ENCODE results near the gene PARP16. TPM values are rescaled to one million over a fixed set of nuclear protein-coding genes. Genes with fewer than 3 reads are reported as not detected.

PARP16 gene
- total and polyA plus RNA-seq, 2 experiments from 2014 or later: 3.6 to 4.1 TPM

DNA sequence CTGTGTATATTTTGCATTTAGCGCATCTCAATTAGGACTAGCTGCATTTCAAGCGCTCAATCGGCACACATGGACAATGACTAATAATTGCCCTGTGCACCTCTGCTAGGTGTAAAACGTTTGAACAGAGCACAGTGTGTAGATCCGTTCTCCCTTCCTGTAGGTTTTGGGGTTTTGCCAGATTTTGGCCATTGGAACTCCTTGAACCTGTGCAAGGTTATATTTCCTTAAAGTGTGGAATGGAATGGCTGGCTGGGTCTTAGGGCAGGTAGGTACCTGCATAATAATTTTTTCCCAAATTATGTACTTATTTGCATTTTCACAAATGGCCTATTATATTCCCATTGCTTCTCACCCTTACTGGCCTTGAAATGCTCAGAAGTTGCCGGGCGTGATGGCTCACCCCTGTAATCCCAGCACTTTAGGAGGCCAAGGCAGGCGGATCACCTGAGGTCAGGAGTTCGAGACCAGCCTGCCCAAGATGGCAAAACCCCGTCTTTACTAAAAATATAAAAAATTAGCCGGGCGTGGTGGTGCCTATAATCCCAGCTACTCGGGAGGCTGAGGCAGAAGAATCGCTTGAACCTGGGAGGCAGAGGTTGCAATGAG is 18.6 kb upstream of the PARP16 start (continued):
- TF ChIP-seq, protein P1, sequence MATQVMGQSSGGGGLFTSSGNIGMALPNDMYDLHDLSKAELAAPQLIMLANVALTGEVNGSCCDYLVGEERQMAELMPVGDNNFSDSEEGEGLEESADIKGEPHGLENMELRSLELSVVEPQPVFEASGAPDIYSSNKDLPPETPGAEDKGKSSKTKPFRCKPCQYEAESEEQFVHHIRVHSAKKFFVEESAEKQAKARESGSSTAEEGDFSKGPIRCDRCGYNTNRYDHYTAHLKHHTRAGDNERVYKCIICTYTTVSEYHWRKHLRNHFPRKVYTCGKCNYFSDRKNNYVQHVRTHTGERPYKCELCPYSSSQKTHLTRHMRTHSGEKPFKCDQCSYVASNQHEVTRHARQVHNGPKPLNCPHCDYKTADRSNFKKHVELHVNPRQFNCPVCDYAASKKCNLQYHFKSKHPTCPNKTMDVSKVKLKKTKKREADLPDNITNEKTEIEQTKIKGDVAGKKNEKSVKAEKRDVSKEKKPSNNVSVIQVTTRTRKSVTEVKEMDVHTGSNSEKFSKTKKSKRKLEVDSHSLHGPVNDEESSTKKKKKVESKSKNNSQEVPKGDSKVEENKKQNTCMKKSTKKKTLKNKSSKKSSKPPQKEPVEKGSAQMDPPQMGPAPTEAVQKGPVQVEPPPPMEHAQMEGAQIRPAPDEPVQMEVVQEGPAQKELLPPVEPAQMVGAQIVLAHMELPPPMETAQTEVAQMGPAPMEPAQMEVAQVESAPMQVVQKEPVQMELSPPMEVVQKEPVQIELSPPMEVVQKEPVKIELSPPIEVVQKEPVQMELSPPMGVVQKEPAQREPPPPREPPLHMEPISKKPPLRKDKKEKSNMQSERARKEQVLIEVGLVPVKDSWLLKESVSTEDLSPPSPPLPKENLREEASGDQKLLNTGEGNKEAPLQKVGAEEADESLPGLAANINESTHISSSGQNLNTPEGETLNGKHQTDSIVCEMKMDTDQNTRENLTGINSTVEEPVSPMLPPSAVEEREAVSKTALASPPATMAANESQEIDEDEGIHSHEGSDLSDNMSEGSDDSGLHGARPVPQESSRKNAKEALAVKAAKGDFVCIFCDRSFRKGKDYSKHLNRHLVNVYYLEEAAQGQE (IDR thresholded peaks at IDR 0.05; ENCODE audit: unreplicated experiment): no peak
- TF ChIP-seq JUNB (IDR thresholded peaks at IDR 0.05; ENCODE audit: unreplicated experiment): no peak
- no peak for TF ChIP-seq EZH2phosphoT487 (IDR thresholded peaks at IDR 0.05; ENCODE audit: unreplicated experiment)
- no peak for TF ChIP-seq STAT1 (IDR thresholded peaks at IDR 0.05; ENCODE audit: unreplicated experiment)
- TF ChIP-seq, protein P2, sequence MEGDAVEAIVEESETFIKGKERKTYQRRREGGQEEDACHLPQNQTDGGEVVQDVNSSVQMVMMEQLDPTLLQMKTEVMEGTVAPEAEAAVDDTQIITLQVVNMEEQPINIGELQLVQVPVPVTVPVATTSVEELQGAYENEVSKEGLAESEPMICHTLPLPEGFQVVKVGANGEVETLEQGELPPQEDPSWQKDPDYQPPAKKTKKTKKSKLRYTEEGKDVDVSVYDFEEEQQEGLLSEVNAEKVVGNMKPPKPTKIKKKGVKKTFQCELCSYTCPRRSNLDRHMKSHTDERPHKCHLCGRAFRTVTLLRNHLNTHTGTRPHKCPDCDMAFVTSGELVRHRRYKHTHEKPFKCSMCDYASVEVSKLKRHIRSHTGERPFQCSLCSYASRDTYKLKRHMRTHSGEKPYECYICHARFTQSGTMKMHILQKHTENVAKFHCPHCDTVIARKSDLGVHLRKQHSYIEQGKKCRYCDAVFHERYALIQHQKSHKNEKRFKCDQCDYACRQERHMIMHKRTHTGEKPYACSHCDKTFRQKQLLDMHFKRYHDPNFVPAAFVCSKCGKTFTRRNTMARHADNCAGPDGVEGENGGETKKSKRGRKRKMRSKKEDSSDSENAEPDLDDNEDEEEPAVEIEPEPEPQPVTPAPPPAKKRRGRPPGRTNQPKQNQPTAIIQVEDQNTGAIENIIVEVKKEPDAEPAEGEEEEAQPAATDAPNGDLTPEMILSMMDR (conservative IDR thresholded peaks at IDR 0.05; ENCODE audit: low read depth in 2 of 2): no peak
- no peak for TF ChIP-seq EZH2 (IDR thresholded peaks at IDR 0.05; ENCODE audit: low read depth, unreplicated experiment)

DNA sequence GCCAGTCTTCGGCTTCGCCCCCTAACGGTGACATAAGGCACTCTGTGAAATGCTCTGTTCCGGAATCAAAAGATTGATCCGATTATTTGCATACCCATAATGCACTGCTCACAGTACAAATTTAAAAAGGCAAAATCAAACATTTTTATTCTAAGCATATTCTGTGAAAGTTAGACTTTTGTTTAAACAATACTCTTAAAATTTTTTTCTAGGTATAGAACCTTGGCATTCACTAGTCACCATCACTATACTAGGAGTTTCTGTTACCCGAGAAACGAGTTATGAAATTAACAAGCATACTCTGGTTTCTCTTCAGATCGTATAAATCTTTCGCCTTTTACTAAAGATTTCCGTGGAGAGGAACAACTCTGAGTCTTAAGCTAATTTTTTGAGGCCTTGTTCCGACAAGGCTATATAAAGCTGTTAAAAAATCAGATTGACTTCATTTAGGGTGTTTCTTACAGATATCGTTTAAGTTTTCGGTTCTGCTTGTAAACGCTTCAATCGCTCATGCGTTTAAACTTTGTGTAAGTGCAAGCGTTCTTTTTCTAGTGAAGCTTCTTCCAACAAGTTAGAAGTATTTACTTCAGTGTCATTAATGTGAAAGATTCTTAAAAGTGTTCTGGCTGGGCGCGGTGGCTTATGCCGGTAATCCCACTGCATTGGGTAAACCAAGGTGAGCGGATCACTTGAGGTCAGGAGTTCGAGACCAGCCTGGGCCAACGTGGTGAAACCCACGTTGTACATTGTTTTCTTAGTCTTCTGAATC is 17.9 kb upstream of the PARP16 start, which contains the start of gene RNU5B-1:
Gene RNU5B-1, plus strand, starts transcription at position 297 of the 769 bp plus-strand sequence.
- H3K9me2 ChIP-seq (ENCODE audit: insufficient read depth): no peaks in the 10 kb centered on the region
- H3K27ac ChIP-seq (ENCODE audit: low read depth): peak within 1 kb of the TSS; percentile 8; the same call in 1 of the 2 replicates
- peaks cover 11% of the 10 kb centered on the region; the same call in 2 of the 3 replicates for H3K9me3 Mint-ChIP-seq
- H3K4me2 ChIP-seq: peak within 1 kb of the TSS; percentile 65
- H3K4me1 ChIP-seq (ENCODE audit: insufficient read depth): no peaks in the 10 kb centered on the region
- H3K27me3 ChIP-seq (ENCODE audit: insufficient read depth): no peaks in the 10 kb centered on the region
- peak within 1 kb of the TSS; percentile 2; the same call in 1 of the 2 replicates for H2AFZ ChIP-seq
- H3K27ac Mint-ChIP-seq: peak within 1 kb of the TSS; percentile 100
- no peaks in the 10 kb centered on the region for H3K36me3 Mint-ChIP-seq (ENCODE audit: low read depth)
- peak within 1 kb of the TSS; percentile 41 for H3K4me3 ChIP-seq
- peak; percentile 95 for DNase-seq (ENCODE audit: low spot score)
- no peaks in the 10 kb centered on the region for H4K20me1 ChIP-seq (replicated peaks; ENCODE audit: insufficient read depth)
- peak within 1 kb of the TSS; percentile 80 for H3K4me3 Mint-ChIP-seq
- no peaks in the 10 kb centered on the region for H3K36me3 ChIP-seq (ENCODE audit: insufficient read depth)
- H3K79me2 ChIP-seq (replicated peaks; ENCODE audit: insufficient read depth): no peaks in the 10 kb centered on the region
- peaks cover 31% of the 10 kb centered on the region for H3K27me3 Mint-ChIP-seq (ENCODE audit: insufficient read depth, low read depth, poor library complexity)
- H3F3A ChIP-seq (replicated peaks; ENCODE audit: low read depth): no peaks in the 10 kb centered on the region; the same call in 1 of the 2 replicates
- ATAC-seq: peak; percentile 71
- H3K4me1 Mint-ChIP-seq: peaks cover 8% of the 10 kb centered on the region
- TF ChIP-seq NANOG (IDR thresholded peaks at IDR 0.05; ENCODE audit: borderline replicate concordance) (peak; percentile 4; the same call in 1 of the 2 replicates), ZNF331 (CRISPR knock-in tag; IDR thresholded peaks at IDR 0.05; ENCODE audit: low read depth) (peak; percentile 47), POLR2AphosphoS5 (IDR thresholded peaks at IDR 0.05; ENCODE audit: low read depth) (peak; percentile 100), CREB1 (CRISPR knock-in tag; IDR thresholded peaks at IDR 0.05; ENCODE audit: low read depth) (peak; percentile 24; the same call in 1 of the 2 replicates), JUNB (IDR thresholded peaks at IDR 0.05; ENCODE audit: unreplicated experiment) (no peak)
- TF ChIP-seq, protein P1 (IDR thresholded peaks at IDR 0.05; ENCODE audit: unreplicated experiment): no peak
